ENCODE measurements around the gene KRTAP4-1. TPM values are rescaled to one million over a fixed set of nuclear protein-coding genes. Genes with fewer than 3 reads are reported as not detected.

KRTAP4-1 gene
- polyA plus RNA-seq, 1 donor (not counting 4 experiments of a cell fraction or from before 2014, with no cell fraction given): not detected

- Histone ChIP-seq H3K27me3 (ENCODE audit: control insufficient read depth, extremely low read depth, insufficient read depth, low read length) (no peaks in the 10 kb centered on the region), H3K9ac (ENCODE audit: control insufficient read depth, extremely low read depth, insufficient read depth, low read length) (no peak overlapping the region), H3K36me3 (ENCODE audit: control insufficient read depth in 2 of 2, extremely low read depth in 1 of 2, insufficient read depth in 2 of 2, low read length in 2 of 2) (no peaks in the 10 kb centered on the region), H3K4me3 (ENCODE audit: control insufficient read depth in 2 of 3, extremely low read depth in 1 of 3, insufficient read depth in 2 of 3, low read depth in 1 of 3, low read length in 3 of 3) (no peak overlapping the region), H2AFZ (ENCODE audit: control insufficient read depth, low read length) (no peak overlapping the region), H3K9me1 (ENCODE audit: control insufficient read depth, extremely low read depth, insufficient read depth, low read length) (no peaks in the 10 kb centered on the region), H3K4me2 (ENCODE audit: control insufficient read depth, extremely low read depth, insufficient read depth, low read depth, low read length) (no peak overlapping the region), H4K20me1 (ENCODE audit: control insufficient read depth, extremely low read depth, insufficient read depth, low read length) (no peaks in the 10 kb centered on the region), H3K9me3 (ENCODE audit: control insufficient read depth, low read depth, low read length) (no peaks in the 10 kb centered on the region), H3K27ac (ENCODE audit: control insufficient read depth, insufficient read depth, low read length) (no peak overlapping the region), H3K4me1 (ENCODE audit: control insufficient read depth, extremely low read depth, insufficient read depth, low read length) (no peaks in the 10 kb centered on the region), H3K79me2 (ENCODE audit: control insufficient read depth, insufficient read depth, low read length) (no peaks in the 10 kb centered on the region)
- FAIRE-seq (no peak), DNase-seq (ENCODE audit: low read depth, low spot score) (no peak)
- TF ChIP-seq CTCF (optimal IDR thresholded peaks at IDR 0.05 in 1 of 3, IDR thresholded peaks at IDR 0.05 in 1 of 3, conservative IDR thresholded peaks at IDR 0.05 in 1 of 3; ENCODE audit: extremely low read depth in 1 of 3, insufficient read depth in 2 of 3, low read length in 3 of 3) (no peak), EZH2 (IDR thresholded peaks at IDR 0.05; ENCODE audit: low read length) (no peak)
- dilution Hi-C loops (cut with MboI; ENCODE audit: extremely low pct_ligation_motif_present, low sequenced_read_pairs): no loop called here
Observed at GRCh38 chr17:41151525-41151924, 33.2 kb downstream of the KRTAP4-1 start.

- H3K27ac ChIP-seq (ENCODE audit: control insufficient read depth, insufficient read depth, low read length): no peak overlapping the region
- DNase-seq (ENCODE audit: low read depth, low spot score): no peak
- H3K79me2 ChIP-seq (ENCODE audit: control insufficient read depth, insufficient read depth, low read length): no peaks in the 10 kb centered on the region
- H4K20me1 ChIP-seq (ENCODE audit: control insufficient read depth, extremely low read depth, insufficient read depth, low read length): no peaks in the 10 kb centered on the region
- dilution Hi-C loops (cut with MboI; ENCODE audit: extremely low pct_ligation_motif_present, low sequenced_read_pairs): no loop called here
- TF ChIP-seq EZH2 (IDR thresholded peaks at IDR 0.05; ENCODE audit: low read length) (no peak), CTCF (optimal IDR thresholded peaks at IDR 0.05 in 1 of 3, IDR thresholded peaks at IDR 0.05 in 1 of 3, conservative IDR thresholded peaks at IDR 0.05 in 1 of 3; ENCODE audit: extremely low read depth in 1 of 3, insufficient read depth in 2 of 3, low read length in 3 of 3) (no peak)
- no peaks in the 10 kb centered on the region for H3K9me1 ChIP-seq (ENCODE audit: control insufficient read depth, extremely low read depth, insufficient read depth, low read length)
- FAIRE-seq: no peak
- no peak overlapping the region for H3K9ac ChIP-seq (ENCODE audit: control insufficient read depth, extremely low read depth, insufficient read depth, low read length)
- no peaks in the 10 kb centered on the region for H3K27me3 ChIP-seq (ENCODE audit: control insufficient read depth, extremely low read depth, insufficient read depth, low read length)
- H3K4me1 ChIP-seq (ENCODE audit: control insufficient read depth, extremely low read depth, insufficient read depth, low read length): no peaks in the 10 kb centered on the region
- H3K36me3 ChIP-seq (ENCODE audit: control insufficient read depth in 2 of 2, extremely low read depth in 1 of 2, insufficient read depth in 2 of 2, low read length in 2 of 2): no peaks in the 10 kb centered on the region
- H3K9me3 ChIP-seq (ENCODE audit: control insufficient read depth, low read depth, low read length): no peaks in the 10 kb centered on the region
- no peak overlapping the region for H3K4me2 ChIP-seq (ENCODE audit: control insufficient read depth, extremely low read depth, insufficient read depth, low read depth, low read length)
- no peak overlapping the region for H3K4me3 ChIP-seq (ENCODE audit: control insufficient read depth in 2 of 3, extremely low read depth in 1 of 3, insufficient read depth in 2 of 3, low read depth in 1 of 3, low read length in 3 of 3)
- no peak overlapping the region for H2AFZ ChIP-seq (ENCODE audit: control insufficient read depth, low read length)
Observed at GRCh38 chr17:41150026-41150425, 34.7 kb downstream of the KRTAP4-1 start.

Measured in keratinocyte (primary cell).